ENCODE data around the gene CORIN. TPM values are rescaled to one million over a fixed set of nuclear protein-coding genes. Genes with fewer than 3 reads are reported as not detected.
A peak's percentile ranks its signal among the peaks of the same experiment; 100 is the strongest.

The CORIN gene
- total and polyA plus RNA-seq, 4 donors, result 0.15 to 9.1 (median 1.0) TPM

DNA sequence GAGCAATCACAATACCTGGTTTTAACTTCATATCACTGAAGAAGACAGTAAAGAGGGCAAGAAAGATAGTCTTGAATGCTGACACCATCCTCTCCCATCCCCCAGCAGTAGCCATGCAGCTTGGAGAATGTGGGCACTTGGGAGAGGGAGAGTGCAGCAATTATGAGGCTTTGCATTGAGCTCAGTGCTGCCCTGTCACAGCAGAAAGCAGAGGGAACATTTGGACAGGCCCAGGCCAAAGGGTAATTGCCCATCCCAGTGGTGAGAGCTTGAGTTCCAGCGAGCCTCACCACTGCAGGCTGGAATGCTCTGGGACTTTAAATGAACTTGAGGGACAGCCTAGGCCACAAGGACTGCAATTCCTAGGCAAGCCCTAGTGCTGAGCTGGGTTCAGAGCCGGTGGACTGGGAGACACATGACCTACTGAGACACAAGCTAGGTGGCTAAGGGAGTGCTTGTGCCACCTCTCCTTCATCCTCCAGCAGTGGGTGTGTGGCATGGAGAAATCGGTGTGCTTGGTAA, 36.3 kb downstream of the CORIN start:
- Histone ChIP-seq H3K9ac (ENCODE audit: insufficient read depth in 1 of 2, low read length in 2 of 2) (no peak overlapping the region), H3K27ac (ENCODE audit: low read depth in 1 of 2, low read length in 1 of 2) (no peak overlapping the region), H3K9me3 (ENCODE audit: control insufficient read depth in 4 of 4, insufficient read depth in 3 of 4, low read length in 3 of 4) (no peaks in the 10 kb centered on the region), H3K4me1 (ENCODE audit: control insufficient read depth in 5 of 5, insufficient read depth in 5 of 5, low read length in 5 of 5) (no peaks in the 10 kb centered on the region), H3K27me3 (ENCODE audit: control insufficient read depth in 3 of 3, insufficient read depth in 3 of 3, low read length in 2 of 3) (no peaks in the 10 kb centered on the region), H3K36me3 (ENCODE audit: control insufficient read depth in 4 of 4, insufficient read depth in 4 of 4, low read length in 4 of 4) (no peaks in the 10 kb centered on the region), H3K4me3 (no peak overlapping the region)
- no peak for ATAC-seq (ENCODE audit: insufficient read depth, low FRiP score)
- 91 to 92% methylated on average over 3 of the region's 3 CpGs for WGBS, 2 donors
- DNase-seq, result no peak
- TF ChIP-seq, protein P1, sequence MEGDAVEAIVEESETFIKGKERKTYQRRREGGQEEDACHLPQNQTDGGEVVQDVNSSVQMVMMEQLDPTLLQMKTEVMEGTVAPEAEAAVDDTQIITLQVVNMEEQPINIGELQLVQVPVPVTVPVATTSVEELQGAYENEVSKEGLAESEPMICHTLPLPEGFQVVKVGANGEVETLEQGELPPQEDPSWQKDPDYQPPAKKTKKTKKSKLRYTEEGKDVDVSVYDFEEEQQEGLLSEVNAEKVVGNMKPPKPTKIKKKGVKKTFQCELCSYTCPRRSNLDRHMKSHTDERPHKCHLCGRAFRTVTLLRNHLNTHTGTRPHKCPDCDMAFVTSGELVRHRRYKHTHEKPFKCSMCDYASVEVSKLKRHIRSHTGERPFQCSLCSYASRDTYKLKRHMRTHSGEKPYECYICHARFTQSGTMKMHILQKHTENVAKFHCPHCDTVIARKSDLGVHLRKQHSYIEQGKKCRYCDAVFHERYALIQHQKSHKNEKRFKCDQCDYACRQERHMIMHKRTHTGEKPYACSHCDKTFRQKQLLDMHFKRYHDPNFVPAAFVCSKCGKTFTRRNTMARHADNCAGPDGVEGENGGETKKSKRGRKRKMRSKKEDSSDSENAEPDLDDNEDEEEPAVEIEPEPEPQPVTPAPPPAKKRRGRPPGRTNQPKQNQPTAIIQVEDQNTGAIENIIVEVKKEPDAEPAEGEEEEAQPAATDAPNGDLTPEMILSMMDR (IDR thresholded peaks at IDR 0.05; ENCODE audit: control extremely low read depth, extremely low read depth), result no peak

DNA sequence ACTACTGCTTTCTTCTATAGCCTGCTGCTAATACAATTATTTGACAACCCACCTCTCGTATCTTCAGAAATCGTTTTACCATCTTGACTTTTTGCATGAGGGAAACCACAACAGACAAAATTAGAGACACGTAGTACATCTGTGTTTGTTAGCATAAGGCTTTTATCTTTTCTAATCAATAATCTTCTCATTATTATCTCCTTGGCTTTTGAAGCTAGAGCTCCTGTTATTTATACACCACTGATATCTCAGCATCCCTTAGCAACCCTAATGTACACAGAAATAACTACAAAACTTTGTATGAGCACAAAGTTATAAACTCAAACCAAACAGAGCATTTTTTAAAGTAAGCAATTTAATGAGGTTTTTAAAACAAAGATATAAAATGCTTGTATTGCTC, 39.7 kb downstream of the CORIN start:
- Histone ChIP-seq H3K4me1 (ENCODE audit: control insufficient read depth in 5 of 5, insufficient read depth in 5 of 5, low read length in 5 of 5) (no peaks in the 10 kb centered on the region), H3K9ac (ENCODE audit: insufficient read depth in 1 of 2, low read length in 2 of 2) (no peak overlapping the region), H3K4me3 (no peak overlapping the region), H3K27ac (ENCODE audit: low read depth in 1 of 2, low read length in 1 of 2) (no peak overlapping the region), H3K9me3 (ENCODE audit: control insufficient read depth in 4 of 4, insufficient read depth in 3 of 4, low read length in 3 of 4) (no peaks in the 10 kb centered on the region), H3K36me3 (ENCODE audit: control insufficient read depth in 4 of 4, insufficient read depth in 4 of 4, low read length in 4 of 4) (no peaks in the 10 kb centered on the region), H3K27me3 (ENCODE audit: control insufficient read depth in 3 of 3, insufficient read depth in 3 of 3, low read length in 2 of 3) (no peaks in the 10 kb centered on the region)
- WGBS, 2 donors, result 56 to 68% methylated on average over 3 of the region's 3 CpGs
- ATAC-seq (ENCODE audit: insufficient read depth, low FRiP score) (no peak), DNase-seq (peak in 1 of 3 donors; percentile 19)
- TF ChIP-seq, protein P1 (IDR thresholded peaks at IDR 0.05; ENCODE audit: control extremely low read depth, extremely low read depth), result no peak

DNA sequence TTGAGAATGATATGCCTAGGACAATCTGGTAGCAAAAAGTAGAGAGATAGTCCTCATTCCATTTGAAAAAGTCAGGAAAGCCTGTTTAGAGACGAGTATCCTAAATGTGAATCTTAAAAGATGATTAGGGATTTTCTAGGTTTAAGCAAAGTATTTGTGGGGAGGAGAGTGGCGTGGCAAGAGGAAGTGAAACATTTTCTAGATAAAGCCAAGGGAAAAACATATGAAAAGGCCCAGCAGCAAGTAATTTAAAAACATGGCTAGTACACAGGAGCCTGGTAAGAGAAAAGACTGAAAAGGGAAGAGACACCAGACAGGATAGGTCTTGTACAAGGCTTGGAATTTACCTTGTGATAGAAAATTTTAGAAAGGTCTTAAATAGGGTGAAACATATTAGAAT, 45.9 kb downstream of the CORIN start:
- TF ChIP-seq, protein P1 (IDR thresholded peaks at IDR 0.05; ENCODE audit: control extremely low read depth, extremely low read depth), result no peak
- no peak for DNase-seq
- Histone ChIP-seq H3K9me3 (ENCODE audit: control insufficient read depth in 4 of 4, insufficient read depth in 3 of 4, low read length in 3 of 4) (no peaks in the 10 kb centered on the region), H3K36me3 (ENCODE audit: control insufficient read depth in 4 of 4, insufficient read depth in 4 of 4, low read length in 4 of 4) (no peaks in the 10 kb centered on the region), H3K27me3 (ENCODE audit: control insufficient read depth in 3 of 3, insufficient read depth in 3 of 3, low read length in 2 of 3) (no peaks in the 10 kb centered on the region), H3K4me1 (ENCODE audit: control insufficient read depth in 5 of 5, insufficient read depth in 5 of 5, low read length in 5 of 5) (peaks cover 0 to 10% (median 2%) of the 10 kb centered on the region in 5 donors), H3K4me3 (no peak overlapping the region), H3K27ac (ENCODE audit: low read depth in 1 of 2, low read length in 1 of 2) (no peak overlapping the region), H3K9ac (ENCODE audit: insufficient read depth in 1 of 2, low read length in 2 of 2) (no peak overlapping the region)
- WGBS, 2 donors, result 49 to 57% methylated on average over 2 of the region's 2 CpGs
- no peak for ATAC-seq (ENCODE audit: insufficient read depth, low FRiP score)

DNA sequence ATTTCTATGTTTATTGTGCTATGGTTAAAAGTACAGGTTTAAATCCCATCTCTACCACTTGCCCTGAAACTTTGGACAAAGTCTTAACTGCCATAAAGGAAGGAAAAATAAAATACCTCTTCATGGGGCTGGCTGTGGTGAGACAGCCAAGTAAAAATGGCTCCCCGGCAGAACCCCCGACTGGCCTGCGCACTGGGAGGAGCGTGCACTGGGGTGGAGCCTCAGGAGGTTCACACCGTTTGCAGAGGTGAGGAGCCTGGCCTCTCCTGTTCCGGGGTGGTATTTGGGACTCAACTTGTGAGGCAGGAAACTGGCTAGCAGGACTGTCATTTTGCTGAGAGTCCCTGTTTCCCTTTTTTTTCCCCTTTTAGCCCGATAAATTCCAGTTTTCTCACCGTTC, 47.8 kb downstream of the CORIN start:
- peaks cover 0 to 10% (median 2%) of the 10 kb centered on the region in 5 donors for H3K4me1 ChIP-seq (ENCODE audit: control insufficient read depth in 5 of 5, insufficient read depth in 5 of 5, low read length in 5 of 5)
- no peak overlapping the region for H3K4me3 ChIP-seq
- 92 to 93% methylated on average over 8 of the region's 8 CpGs for WGBS, 2 donors
- H3K27me3 ChIP-seq (ENCODE audit: control insufficient read depth in 3 of 3, insufficient read depth in 3 of 3, low read length in 2 of 3), result no peaks in the 10 kb centered on the region
- H3K9ac ChIP-seq (ENCODE audit: insufficient read depth in 1 of 2, low read length in 2 of 2), result no peak overlapping the region
- DNase-seq (no peak), ATAC-seq (ENCODE audit: insufficient read depth, low FRiP score) (no peak)
- no peaks in the 10 kb centered on the region for H3K9me3 ChIP-seq (ENCODE audit: control insufficient read depth in 4 of 4, insufficient read depth in 3 of 4, low read length in 3 of 4)
- no peaks in the 10 kb centered on the region for H3K36me3 ChIP-seq (ENCODE audit: control insufficient read depth in 4 of 4, insufficient read depth in 4 of 4, low read length in 4 of 4)
- TF ChIP-seq, protein P1 (IDR thresholded peaks at IDR 0.05; ENCODE audit: control extremely low read depth, extremely low read depth), result no peak
- no peak overlapping the region for H3K27ac ChIP-seq (ENCODE audit: low read depth in 1 of 2, low read length in 1 of 2)

All from lung (tissue), 12 donors.